ENCODE results near the gene FOXA1.

GRCh38 chr14:37643701-37644100 lies 48.7 kb upstream of the FOXA1 start:
- TF ChIP-seq, protein P1, sequence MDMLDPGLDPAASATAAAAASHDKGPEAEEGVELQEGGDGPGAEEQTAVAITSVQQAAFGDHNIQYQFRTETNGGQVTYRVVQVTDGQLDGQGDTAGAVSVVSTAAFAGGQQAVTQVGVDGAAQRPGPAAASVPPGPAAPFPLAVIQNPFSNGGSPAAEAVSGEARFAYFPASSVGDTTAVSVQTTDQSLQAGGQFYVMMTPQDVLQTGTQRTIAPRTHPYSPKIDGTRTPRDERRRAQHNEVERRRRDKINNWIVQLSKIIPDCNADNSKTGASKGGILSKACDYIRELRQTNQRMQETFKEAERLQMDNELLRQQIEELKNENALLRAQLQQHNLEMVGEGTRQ (IDR thresholded peaks at IDR 0.05; ENCODE audit: low read depth, low read length): no peak
- TF ChIP-seq RAD21 (IDR thresholded peaks at IDR 0.05; ENCODE audit: low read length) (no peak), CTCF (conservative IDR thresholded peaks at IDR 0.05; ENCODE audit: low read depth, low read length) (no peak), CEBPB (IDR thresholded peaks at IDR 0.05; ENCODE audit: low read depth, low read length) (no peak), POLR2A (IDR thresholded peaks at IDR 0.05; ENCODE audit: low read depth, low read length) (no peak), MAFK (IDR thresholded peaks at IDR 0.05; ENCODE audit: low read depth, low read length) (no peak), RCOR1 (IDR thresholded peaks at IDR 0.05; ENCODE audit: insufficient replicate concordance, low read length) (no peak), MAZ (IDR thresholded peaks at IDR 0.05; ENCODE audit: borderline replicate concordance, low read depth, low read length) (no peak), MXI1 (IDR thresholded peaks at IDR 0.05; ENCODE audit: borderline replicate concordance, low read depth, low read length) (no peak), BHLHE40 (IDR thresholded peaks at IDR 0.05; ENCODE audit: low read depth, low read length) (no peak)
- TF ChIP-seq, protein P2, sequence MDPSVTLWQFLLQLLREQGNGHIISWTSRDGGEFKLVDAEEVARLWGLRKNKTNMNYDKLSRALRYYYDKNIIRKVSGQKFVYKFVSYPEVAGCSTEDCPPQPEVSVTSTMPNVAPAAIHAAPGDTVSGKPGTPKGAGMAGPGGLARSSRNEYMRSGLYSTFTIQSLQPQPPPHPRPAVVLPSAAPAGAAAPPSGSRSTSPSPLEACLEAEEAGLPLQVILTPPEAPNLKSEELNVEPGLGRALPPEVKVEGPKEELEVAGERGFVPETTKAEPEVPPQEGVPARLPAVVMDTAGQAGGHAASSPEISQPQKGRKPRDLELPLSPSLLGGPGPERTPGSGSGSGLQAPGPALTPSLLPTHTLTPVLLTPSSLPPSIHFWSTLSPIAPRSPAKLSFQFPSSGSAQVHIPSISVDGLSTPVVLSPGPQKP (IDR thresholded peaks at IDR 0.05; ENCODE audit: borderline replicate concordance, low read depth, low read length): no peak
